GM12878 (cell line): Measurements from ENCODE around the gene FGL2. TPM values are rescaled to one million over a fixed set of nuclear protein-coding genes. Genes with fewer than 3 reads are reported as not detected.

Experiments
- ATAC-seq: fragments of 200-7000 bp; cut with Tn5 transposase; 3 replicates; pipeline ENCODE4 v1.9.1; 2020; ENCODE audit warnings: mild to moderate bottlenecking, moderate library complexity
- BruUV-seq: library from RNA; stranded (reverse); fragments of 400-500 nt; replicated peaks from 2 replicates; lab custom pipeline; 2021; lab: Mats Ljungman, UMichigan
- CTCF ChIA-PET: fragments of 300-600 bp; sonication (Branson Sonifier 250); formaldehyde crosslinking; extraction: SDS; loops from one replicate; lab custom pipeline; 2021; ENCODE audit warnings: inconsistent platforms; lab: Yijun Ruan, JAX
- POLR2A ChIA-PET: fragments of 350-600 bp; formaldehyde crosslinking; extraction: SDS; loops from one replicate; lab custom pipeline; 2021; ENCODE audit warnings: inconsistent platforms; lab: Charles Lee
- RAD21 ChIA-PET: fragments of 300-600 bp; sonication (Branson Sonifier 250); formaldehyde crosslinking; loops from one replicate; lab custom pipeline; 2023; ENCODE audit warnings: antibody characterized with exemption; ENCODE audit not compliant: unreplicated experiment; lab: Charles Lee
- SMC1A ChIA-PET: fragments of 300-600 bp; sonication (Branson Sonifier 250); formaldehyde crosslinking; loops from one replicate; lab custom pipeline; 2023; ENCODE audit not compliant: unreplicated experiment, uncharacterized antibody; lab: Charles Lee
- DNase-seq: peaks from one replicate; pipeline ENCODE4 v3.0.0-alpha.2; 2011; ENCODE audit warnings: low read depth, low spot score
- FAIRE-seq: peaks from 3 replicates; lab custom pipeline; 2011; peaks lifted over from hg19 to GRCh38; lab: Jason Lieb, UNC
- H2AFZ ChIP-seq: 2 replicates; pipeline ENCODE4 v1.6.0; 2011; ENCODE audit warnings: low read depth, low read length, control low read depth; ENCODE audit not compliant: control insufficient read depth
- H3K27ac ChIP-seq: 2 replicates; pipeline ENCODE4 v1.5.1; 2011; ENCODE audit warnings: control low read depth; ENCODE audit not compliant: control insufficient read depth, insufficient read depth
- H3K27me3 ChIP-seq, 2 experiments: replicated peaks in 1 of 2; 2 replicates each; pipeline versions ENCODE4 v1.6.0 to v1.6.1; 2011; ENCODE audit warnings: low read length in 1 of 2; ENCODE audit not compliant: control insufficient read depth in 2 of 2, insufficient read depth in 2 of 2
- H3K36me3 ChIP-seq, 2 experiments: 2 replicates each; pipeline ENCODE4 v1.5.1; 2011; ENCODE audit warnings: low read length in 1 of 2; ENCODE audit not compliant: control insufficient read depth in 2 of 2, insufficient read depth in 2 of 2
- H3K4me1 ChIP-seq: 2 replicates; pipeline ENCODE4 v1.6.1; 2011; ENCODE audit warnings: mild to moderate bottlenecking, low read length, moderate library complexity, mixed read lengths; ENCODE audit not compliant: control insufficient read depth, insufficient read depth
- H3K4me2 ChIP-seq: 2 replicates; pipeline ENCODE4 v1.6.0; 2011; ENCODE audit warnings: control low read depth; ENCODE audit not compliant: control insufficient read depth, insufficient read depth
- H3K4me3 ChIP-seq: fragments of 200-600 bp; sonication (generic); 2 replicates; pipeline ENCODE4 v1.5.1; 2016
- H3K79me2 ChIP-seq: 2 replicates; pipeline ENCODE4 v1.6.0; 2011; ENCODE audit warnings: low read length; ENCODE audit not compliant: control insufficient read depth, insufficient read depth
- H3K9ac ChIP-seq: 2 replicates; pipeline ENCODE4 v1.8.0; 2011; ENCODE audit warnings: low read length, control low read depth, mixed read lengths; ENCODE audit not compliant: control insufficient read depth, insufficient read depth
- H3K9me3 ChIP-seq: replicated peaks from 3 replicates; pipeline ENCODE4 v1.5.1; 2011; ENCODE audit warnings: mild to moderate bottlenecking, low read length; ENCODE audit not compliant: control insufficient read depth, insufficient read depth
- H4K20me1 ChIP-seq: 2 replicates; pipeline ENCODE4 v1.6.0; 2011; ENCODE audit not compliant: control insufficient read depth, insufficient read depth
- CBX3 ChIP-seq: fragments of 200-600 bp; sonication (generic); IDR thresholded peaks from 2 replicates; pipeline ENCODE4 v1.6.1; 2016; ENCODE audit warnings: low read depth, borderline replicate concordance
- CBX5 ChIP-seq: sonication (generic); IDR thresholded peaks from 2 replicates; pipeline ENCODE4 v1.6.1; 2016; ENCODE audit warnings: low read depth, moderate library complexity, mild to moderate bottlenecking, inconsistent platforms
- EP300 ChIP-seq, 2 experiments: fragments of 150-350 bp in 1 of 2; IDR thresholded peaks; 2 replicates each; pipeline ENCODE4 v1.6.1; 2011 to 2012; ENCODE audit warnings: low read depth in 2 of 2, low read length in 2 of 2, borderline replicate concordance in 1 of 2, improper control_type of control experiment in 1 of 2, inconsistent platforms in 1 of 2; ENCODE audit not compliant: control insufficient read depth in 1 of 2
- FOS ChIP-seq: IDR thresholded peaks from 3 replicates; pipeline ENCODE4 v1.6.1; 2011; ENCODE audit warnings: borderline replicate concordance; ENCODE audit not compliant: insufficient read length; ENCODE audit errors: extremely low read depth
- GABPA ChIP-seq: IDR thresholded peaks from 2 replicates; pipeline ENCODE4 v1.6.1; 2014; ENCODE audit warnings: antibody characterized with exemption, low read depth, mild to moderate bottlenecking, inconsistent platforms
- IKZF1 ChIP-seq: fragments of 450-650 bp; conservative IDR thresholded peaks from 2 replicates; pipeline ENCODE4 v1.6.1; 2017; ENCODE audit warnings: antibody characterized with exemption, mild to moderate bottlenecking
- KLF5 ChIP-seq: fragments of 450-650 bp; IDR thresholded peaks from 2 replicates; pipeline ENCODE4 v1.6.1; 2014; ENCODE audit warnings: mild to moderate bottlenecking; ENCODE audit not compliant: partially characterized antibody
- MEF2B ChIP-seq: fragments of 450-650 bp; IDR thresholded peaks from 2 replicates; pipeline ENCODE4 v1.6.1; 2018; ENCODE audit warnings: mild to moderate bottlenecking, moderate library complexity; ENCODE audit not compliant: partially characterized antibody, poor library complexity, severe bottlenecking
- RBBP5 ChIP-seq: fragments of 200-600 bp; sonication (generic); conservative IDR thresholded peaks from 2 replicates; pipeline ENCODE4 v1.6.1; 2016
- SIX5 ChIP-seq: IDR thresholded peaks from 2 replicates; pipeline ENCODE4 v1.6.1; 2011; ENCODE audit warnings: mild to moderate bottlenecking, low read depth, low read length, moderate library complexity; ENCODE audit not compliant: severe bottlenecking
- ZNF622 ChIP-seq: fragments of 450-650 bp; IDR thresholded peaks from 2 replicates; pipeline ENCODE4 v1.6.1; 2017; ENCODE audit warnings: mild to moderate bottlenecking, inconsistent platforms
- WGBS: methylation state at CpG from one replicate; pipeline ENCODE4 v1.1.6; 2016; ENCODE audit warnings: low lambda C conversion rate; ENCODE audit not compliant: insufficient replicate concordance, insufficient coverage; ENCODE audit errors: missing lambda C conversion rate; 5-methylcytosine and 5-hydroxymethylcytosine counted together
- in situ Hi-C: fragments of 300-500 bp; cut with MboI; formaldehyde crosslinking; loops from 9 replicates; pipeline ENCODE4 v1.14.3; 2018; ENCODE audit warnings: mixed read lengths
- intact Hi-C: fragments of 100-400 bp; cut with micrococcal nuclease; formaldehyde crosslinking; loops from one replicate; pipeline ENCODE4 v1.14.2; 2022; ENCODE audit not compliant: unreplicated experiment
- polyA plus RNA-seq, 11 experiments: library from polyadenylated mRNA; depleted of rRNA in 4 of 11; unstranded in 6 of 11; stranded (reverse) in 5 of 11; fragments of >200 nt; fragmentation: Nextera tagmentation in 4 of 11; fragmentation: Illumina TruSeq in 1 of 11; extraction: Ambion mirVana in 4 of 11; extraction: Trizol in 1 of 11; gene quantifications; 1 replicate in 1 of 11; 2 replicates in 10 of 11; pipeline versions ENCODE4 v1.2.1 to v1.2.3, GENCODE V29; 2011 to 2016; ENCODE audit warnings: inconsistent platforms in 2 of 11, missing spikeins in 2 of 11, low read depth in 1 of 11
- total RNA-seq, 4 experiments: library from RNA; depleted of rRNA in 3 of 4; stranded (reverse); fragments of >200 nt in 3 of 4; fragmentation: Illumina TruSeq in 1 of 4; extraction: Trizol in 1 of 4; gene quantifications; 2 replicates each; pipeline versions ENCODE4 v1.2.1 to v1.2.3, GENCODE V29; 2013 to 2021
- TF ChIP-seq, protein P1 (sequence below): IDR thresholded peaks from 2 replicates; pipeline ENCODE4 v1.6.1; 2011; ENCODE audit warnings: low read depth, mild to moderate bottlenecking, low read length, moderate library complexity, borderline replicate concordance; ENCODE audit errors: extremely low read depth
- TF ChIP-seq, protein P2 (sequence below): IDR thresholded peaks from 2 replicates; pipeline ENCODE4 v1.6.1; 2011; ENCODE audit warnings: mild to moderate bottlenecking, low read depth, low read length, moderate library complexity; ENCODE audit not compliant: insufficient replicate concordance
- TF ChIP-seq, protein P3 (sequence below): fragments of 450-650 bp; IDR thresholded peaks from 2 replicates; pipeline ENCODE4 v1.6.1; 2017; ENCODE audit warnings: borderline replicate concordance

The FGL2 gene
- total and polyA plus RNA-seq, 10 of the 15 experiments (the other 5 are each of a cell fraction or from before 2014, with no cell fraction given), result 0.04 to 3.2 (median 1.5) TPM

DNA sequence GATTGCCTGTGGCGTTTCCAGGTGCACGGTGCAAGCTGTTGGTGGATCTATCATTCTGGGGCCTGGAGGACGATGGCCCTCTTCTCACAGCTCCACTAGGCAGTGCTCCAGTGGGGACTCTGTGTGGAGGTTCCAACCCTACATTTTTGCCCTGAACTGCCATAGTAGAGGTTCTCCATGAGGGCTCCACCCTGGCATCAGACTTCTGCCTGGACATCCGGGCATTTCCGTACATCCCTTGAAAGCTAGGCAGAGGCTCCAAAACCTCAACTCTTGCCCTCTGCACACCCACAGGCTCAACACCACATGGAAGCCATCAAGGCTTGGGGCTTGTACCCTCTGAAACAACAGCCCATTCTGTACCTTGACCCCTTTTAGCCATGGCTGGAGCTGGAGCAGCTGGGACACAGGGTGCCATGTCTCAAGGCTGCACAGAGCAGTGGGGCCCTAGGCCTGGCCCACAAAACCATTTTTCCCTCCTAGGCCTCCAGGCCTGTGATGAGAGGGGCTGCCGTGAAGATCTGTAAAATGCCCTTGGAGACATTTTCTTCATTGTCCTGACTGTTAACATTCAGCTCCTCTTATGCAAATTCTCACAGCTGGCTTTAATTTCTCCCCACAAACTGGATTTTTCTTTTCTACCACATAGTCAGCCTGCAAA lies 10.0 kb upstream of the FGL2 start:
- CTCF ChIA-PET, result no interaction called here
- no peak for TF ChIP-seq KLF5
- TF ChIP-seq RBBP5, result no peak
- peak; percentile 97 for TF ChIP-seq CBX5
- TF ChIP-seq, protein P1, sequence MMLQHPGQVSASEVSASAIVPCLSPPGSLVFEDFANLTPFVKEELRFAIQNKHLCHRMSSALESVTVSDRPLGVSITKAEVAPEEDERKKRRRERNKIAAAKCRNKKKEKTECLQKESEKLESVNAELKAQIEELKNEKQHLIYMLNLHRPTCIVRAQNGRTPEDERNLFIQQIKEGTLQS, result no peak
- Histone ChIP-seq H2AFZ (no peak overlapping the region), H3K9me3 (peaks cover 17% of the 10 kb centered on the region), H3K4me2 (no peak overlapping the region), H3K36me3 (no peaks in the 10 kb centered on the region), H3K27ac (no peak overlapping the region), H3K27me3 (no peaks in the 10 kb centered on the region), H3K4me1 (peaks cover 8% of the 10 kb centered on the region), H4K20me1 (no peaks in the 10 kb centered on the region), H3K4me3 (no peak overlapping the region), H3K79me2 (no peaks in the 10 kb centered on the region), H3K9ac (no peak overlapping the region)
- ATAC-seq (no peak), DNase-seq (no peak), FAIRE-seq (no peak)
- BruUV-seq, result no TSS peak
- WGBS, result 88% methylated on average over 6 of the region's 6 CpGs
- RAD21 ChIA-PET, result interaction anchor here (0.6 to 1.0 kb wide), 2 partner anchors 37 to 226 kb away, joined by 3 to 4 read pairs; no protein-coding TSS in a partner anchor
- intact Hi-C loops, result no loop called here
- POLR2A ChIA-PET, result no interaction called here
- SMC1A ChIA-PET, result interaction anchor here (1.0 to 4.1 kb wide), 2 partner anchors 9 to 36 kb away, joined by 3 to 14 read pairs; no protein-coding TSS in a partner anchor
- in situ Hi-C loops, result no loop called here

DNA sequence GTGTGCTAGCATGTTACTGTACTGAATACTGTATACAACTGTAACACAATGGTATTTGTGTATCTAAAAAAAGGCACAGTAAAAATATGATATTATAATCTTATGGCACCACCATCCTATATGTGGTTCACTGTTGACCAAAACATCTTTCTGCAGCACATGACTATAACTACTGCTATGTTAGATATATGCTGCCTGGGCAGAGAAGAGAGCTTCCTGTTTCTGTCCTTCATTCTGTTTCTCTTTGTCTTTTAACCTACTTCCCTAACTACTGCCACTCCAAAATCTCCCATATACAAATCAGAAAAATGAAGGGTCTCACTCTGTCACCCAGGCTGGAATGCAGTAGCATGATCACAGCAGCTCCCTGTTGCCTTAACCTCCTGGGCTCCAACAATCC lies 8.8 kb upstream of the FGL2 start:
- Histone ChIP-seq H3K36me3 (no peaks in the 10 kb centered on the region), H4K20me1 (no peaks in the 10 kb centered on the region), H3K9me3 (peaks cover 17% of the 10 kb centered on the region), H3K27ac (no peak overlapping the region), H2AFZ (no peak overlapping the region), H3K79me2 (no peaks in the 10 kb centered on the region), H3K27me3 (no peaks in the 10 kb centered on the region), H3K4me2 (no peak overlapping the region), H3K4me3 (no peak overlapping the region), H3K9ac (no peak overlapping the region), H3K4me1 (peaks cover 12% of the 10 kb centered on the region)
- ATAC-seq, result no peak
- ChIA-PET SMC1A (interaction anchor here (1.4 to 4.1 kb wide), 2 partner anchors 38 to 120 kb away, joined by 4 to 14 read pairs; no protein-coding TSS in a partner anchor), CTCF (interaction anchor here (1.0 kb wide), 1 partner anchor 38 kb away, joined by 3 read pairs; no protein-coding TSS in a partner anchor), POLR2A (interaction anchor here (0.9 kb wide), 1 partner anchor 147 kb away, joined by 3 read pairs; no protein-coding TSS in a partner anchor), RAD21 (no interaction called here)
- DNase-seq, result no peak
- FAIRE-seq, result no peak
- intact Hi-C loops (no loop called here), in situ Hi-C loops (no loop called here)
- no TSS peak for BruUV-seq
- TF ChIP-seq SIX5 (no peak), CBX3 (no peak), FOS (no peak), ZNF622 (no peak), IKZF1 (no peak), EP300 (IDR thresholded peaks at IDR 0.05; ENCODE audit: borderline replicate concordance in 1 of 2, control insufficient read depth in 1 of 2, low read depth in 2 of 2, low read length in 2 of 2) (no peak), GABPA (no peak), MEF2B (no peak)
- TF ChIP-seq, protein P2, sequence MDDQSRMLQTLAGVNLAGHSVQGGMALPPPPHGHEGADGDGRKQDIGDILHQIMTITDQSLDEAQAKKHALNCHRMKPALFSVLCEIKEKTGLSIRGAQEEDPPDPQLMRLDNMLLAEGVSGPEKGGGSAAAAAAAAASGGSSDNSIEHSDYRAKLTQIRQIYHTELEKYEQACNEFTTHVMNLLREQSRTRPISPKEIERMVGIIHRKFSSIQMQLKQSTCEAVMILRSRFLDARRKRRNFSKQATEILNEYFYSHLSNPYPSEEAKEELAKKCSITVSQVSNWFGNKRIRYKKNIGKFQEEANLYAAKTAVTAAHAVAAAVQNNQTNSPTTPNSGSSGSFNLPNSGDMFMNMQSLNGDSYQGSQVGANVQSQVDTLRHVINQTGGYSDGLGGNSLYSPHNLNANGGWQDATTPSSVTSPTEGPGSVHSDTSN, result no peak
- TF ChIP-seq, protein P3, sequence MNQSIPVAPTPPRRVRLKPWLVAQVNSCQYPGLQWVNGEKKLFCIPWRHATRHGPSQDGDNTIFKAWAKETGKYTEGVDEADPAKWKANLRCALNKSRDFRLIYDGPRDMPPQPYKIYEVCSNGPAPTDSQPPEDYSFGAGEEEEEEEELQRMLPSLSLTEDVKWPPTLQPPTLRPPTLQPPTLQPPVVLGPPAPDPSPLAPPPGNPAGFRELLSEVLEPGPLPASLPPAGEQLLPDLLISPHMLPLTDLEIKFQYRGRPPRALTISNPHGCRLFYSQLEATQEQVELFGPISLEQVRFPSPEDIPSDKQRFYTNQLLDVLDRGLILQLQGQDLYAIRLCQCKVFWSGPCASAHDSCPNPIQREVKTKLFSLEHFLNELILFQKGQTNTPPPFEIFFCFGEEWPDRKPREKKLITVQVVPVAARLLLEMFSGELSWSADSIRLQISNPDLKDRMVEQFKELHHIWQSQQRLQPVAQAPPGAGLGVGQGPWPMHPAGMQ, result no peak
